GOT3 (cell line): ENCODE results near the gene LPCAT3.

ENCODE experiments used
- DNase-seq: peaks from one replicate; lab custom pipeline; 2025; ENCODE audit warnings: mixed read lengths; lab: John Stamatoyannopoulos, UW

The LPCAT3 gene

GRCh38 chr12:6952863-6953441, 65.3 kb downstream of the LPCAT3 start:
- DNase-seq, result no peak

DNA sequence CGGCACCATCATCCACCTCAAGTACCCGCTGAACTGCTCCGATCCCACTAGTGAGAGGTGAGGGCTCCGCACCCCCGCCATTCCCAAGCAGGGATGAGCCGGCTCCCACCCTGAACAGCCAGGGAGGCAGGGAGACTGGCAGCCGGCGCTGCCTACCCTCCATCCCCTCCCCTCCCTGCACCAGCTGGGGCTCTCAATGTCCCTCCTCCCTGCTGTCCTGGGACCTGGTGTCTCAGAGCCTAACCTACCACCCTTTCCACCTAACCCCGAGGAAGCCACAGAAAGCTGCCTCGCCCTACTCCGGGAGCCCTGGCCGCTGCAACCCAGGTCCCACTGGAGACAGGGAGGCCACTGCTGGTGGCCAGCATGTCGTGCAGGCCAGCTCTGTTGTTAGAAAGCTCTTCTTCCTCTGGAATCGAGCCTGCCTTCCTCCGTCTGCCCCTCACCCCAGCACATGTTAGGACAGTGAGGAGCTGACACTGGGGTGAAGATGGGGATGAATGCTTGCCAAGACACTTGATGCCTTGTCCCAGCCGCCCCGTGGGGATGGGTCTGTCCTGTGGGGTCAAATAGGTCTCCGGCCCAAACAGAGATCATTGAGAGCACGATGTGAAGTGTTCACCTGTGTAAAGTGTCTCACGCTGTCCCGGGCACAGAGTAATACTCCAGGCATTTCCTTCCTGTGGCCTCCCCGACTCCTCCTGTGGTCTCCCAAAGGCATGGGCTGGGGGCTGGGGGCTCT, 66.0 kb downstream of the LPCAT3 start:
- DNase-seq, result no peak

DNA sequence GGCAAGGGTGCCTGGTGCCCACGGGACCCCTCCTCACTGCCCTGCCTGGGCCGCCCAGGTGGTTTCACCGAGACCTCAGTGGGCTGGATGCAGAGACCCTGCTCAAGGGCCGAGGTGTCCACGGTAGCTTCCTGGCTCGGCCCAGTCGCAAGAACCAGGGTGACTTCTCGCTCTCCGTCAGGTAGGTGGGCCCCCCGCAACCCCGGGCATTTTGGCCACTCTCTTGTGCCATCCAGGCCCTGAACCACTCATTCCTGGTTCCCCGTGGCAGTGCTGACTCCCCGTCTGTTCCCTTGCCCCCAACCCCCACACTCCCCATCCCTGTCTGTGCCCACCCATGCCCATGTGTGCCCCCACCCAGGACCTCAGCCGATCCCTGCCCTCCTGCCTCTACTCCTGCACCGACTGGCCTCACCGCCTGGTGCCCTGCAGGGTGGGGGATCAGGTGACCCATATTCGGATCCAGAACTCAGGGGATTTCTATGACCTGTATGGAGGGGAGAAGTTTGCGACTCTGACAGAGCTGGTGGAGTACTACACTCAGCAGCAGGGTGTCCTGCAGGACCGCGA, 66.6 kb downstream of the LPCAT3 start:
- DNase-seq, result no peak

DNA sequence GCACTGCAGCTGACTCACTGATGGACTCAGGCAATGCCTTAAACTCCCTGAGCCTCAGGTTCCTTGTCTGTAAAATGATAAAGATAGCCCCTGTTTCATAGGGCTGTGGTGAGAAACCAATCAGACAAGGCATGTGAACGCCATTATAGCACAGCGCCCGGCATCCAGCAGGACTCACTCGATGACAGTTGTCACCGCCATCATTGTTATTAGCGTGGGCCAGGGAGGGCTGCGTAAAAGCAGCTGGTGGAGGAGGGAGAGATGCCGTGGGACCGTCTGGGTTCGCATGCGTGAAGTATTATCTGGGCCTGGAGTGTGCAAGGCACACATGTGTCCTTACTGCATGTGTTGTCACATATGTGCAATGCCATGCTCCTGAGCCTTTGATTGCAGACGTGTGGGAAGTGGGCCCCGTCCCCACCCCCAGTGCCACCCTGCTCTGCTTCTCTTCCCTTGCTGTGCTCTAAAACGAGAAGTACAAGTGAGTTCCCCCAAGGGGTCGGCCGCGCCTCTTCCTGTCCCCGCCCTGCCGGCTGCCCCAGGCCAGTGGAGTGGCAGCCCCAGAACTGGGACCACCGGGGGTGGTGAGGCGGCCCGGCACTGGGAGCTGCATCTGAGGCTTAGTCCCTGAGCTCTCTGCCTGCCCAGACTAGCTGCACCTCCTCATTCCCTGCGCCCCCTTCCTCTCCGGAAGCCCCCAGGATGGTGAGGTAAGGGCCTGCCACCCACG, 67.3 kb downstream of the LPCAT3 start, which contains the start of gene PTPN6:
Gene PTPN6 (plus strand): TSS at position 546 of the 730 bp plus-strand sequence. CDS start 157 bp downstream, at position 703.
- no peak for DNase-seq

DNA sequence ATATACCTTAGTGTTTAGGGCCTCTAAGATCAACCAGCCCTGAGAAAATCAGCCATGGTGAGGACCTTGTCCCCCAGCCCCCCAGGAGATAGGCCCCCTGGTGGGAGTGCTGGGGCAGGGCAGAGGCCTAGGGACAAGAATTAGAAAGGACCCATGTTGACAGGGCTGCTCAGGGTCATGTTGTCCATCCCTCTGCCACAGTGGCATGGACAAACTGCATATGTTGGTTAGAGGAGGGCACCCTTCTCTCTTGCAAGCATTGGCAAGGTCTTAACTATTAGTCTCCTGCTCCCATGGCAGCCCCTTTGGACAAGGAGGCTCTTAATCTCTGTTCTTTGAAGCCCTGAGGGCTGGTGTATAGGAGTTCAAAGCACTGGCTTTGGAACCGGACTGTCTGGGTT, 67.9 kb downstream of the LPCAT3 start:
- DNase-seq, result no peak

GRCh38 chr12:6948873-6949594, 69.2 kb downstream of the LPCAT3 start:
- DNase-seq, result no peak

- DNase-seq, result no peak
Observed at GRCh38 chr12:6947615-6948014, 70.7 kb downstream of the LPCAT3 start.

DNA sequence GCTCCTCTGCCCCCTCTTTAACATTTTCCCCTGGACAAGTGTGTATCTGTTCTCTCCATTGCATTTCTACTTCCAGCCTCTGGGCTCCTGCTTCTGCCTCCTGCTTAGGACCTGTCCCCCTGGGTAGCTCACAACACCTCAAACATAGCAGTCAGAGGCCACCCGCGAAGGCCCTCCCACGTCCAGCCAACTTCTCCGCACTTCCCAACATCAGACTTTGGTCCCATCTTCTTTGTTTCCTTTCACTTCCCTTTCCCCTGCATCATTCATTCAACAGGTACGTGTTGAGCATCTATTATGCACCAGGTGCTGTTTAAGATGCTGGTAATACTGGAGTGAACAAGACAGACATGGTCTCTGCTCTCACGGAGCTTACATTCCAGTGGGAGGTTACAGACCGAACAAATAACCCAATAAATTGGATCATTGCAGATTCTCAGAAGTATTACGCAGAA, 71.3 kb downstream of the LPCAT3 start:
- DNase-seq, result no peak

DNA sequence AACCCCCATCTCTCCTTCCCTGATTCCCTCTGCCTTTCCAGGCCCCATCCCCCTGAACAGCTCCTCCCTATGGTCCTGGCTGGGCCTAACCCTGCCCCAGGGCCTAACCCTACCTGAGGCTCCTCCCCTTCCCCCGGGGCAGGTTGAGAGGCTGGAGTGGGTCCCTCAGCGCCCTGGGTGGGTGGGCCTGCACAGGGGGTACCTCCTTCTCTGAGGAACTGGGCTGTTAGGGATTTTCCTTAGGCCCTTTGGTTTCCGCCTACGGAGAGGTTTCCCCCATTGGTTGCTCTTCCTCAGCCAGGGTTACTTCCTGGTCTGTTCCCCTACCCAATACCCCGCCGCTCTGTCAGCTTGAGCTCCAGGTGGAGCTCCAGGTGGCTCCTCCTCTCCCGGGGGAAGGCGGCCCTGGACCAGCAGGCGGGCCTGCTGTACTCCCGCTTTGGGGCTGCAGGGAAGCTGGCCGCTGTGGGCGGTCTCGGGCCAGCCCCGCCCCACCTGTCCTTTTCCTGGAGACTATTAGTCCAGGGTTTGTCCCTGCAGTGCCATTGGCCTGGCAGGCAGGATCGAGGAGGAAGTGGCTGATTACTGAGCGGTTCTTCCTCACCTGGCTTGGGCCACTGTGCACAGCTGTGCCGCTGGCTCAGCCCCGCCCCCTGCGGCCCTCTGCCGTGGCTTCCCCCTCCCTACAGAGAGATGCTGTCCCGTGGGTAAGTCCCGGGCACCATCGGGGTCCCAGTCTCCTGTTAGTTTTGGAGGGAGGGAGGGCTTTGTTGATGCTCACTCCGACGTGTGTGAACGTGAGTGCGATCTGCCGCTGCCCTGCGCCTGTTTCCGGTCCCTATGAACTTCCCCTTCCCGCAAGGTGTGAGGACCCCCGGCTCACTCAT, 72.0 kb downstream of the LPCAT3 start:
- DNase-seq, result no peak

- no peak for DNase-seq
Observed at GRCh38 chr12:6945613-6946012, 72.7 kb downstream of the LPCAT3 start.

DNA sequence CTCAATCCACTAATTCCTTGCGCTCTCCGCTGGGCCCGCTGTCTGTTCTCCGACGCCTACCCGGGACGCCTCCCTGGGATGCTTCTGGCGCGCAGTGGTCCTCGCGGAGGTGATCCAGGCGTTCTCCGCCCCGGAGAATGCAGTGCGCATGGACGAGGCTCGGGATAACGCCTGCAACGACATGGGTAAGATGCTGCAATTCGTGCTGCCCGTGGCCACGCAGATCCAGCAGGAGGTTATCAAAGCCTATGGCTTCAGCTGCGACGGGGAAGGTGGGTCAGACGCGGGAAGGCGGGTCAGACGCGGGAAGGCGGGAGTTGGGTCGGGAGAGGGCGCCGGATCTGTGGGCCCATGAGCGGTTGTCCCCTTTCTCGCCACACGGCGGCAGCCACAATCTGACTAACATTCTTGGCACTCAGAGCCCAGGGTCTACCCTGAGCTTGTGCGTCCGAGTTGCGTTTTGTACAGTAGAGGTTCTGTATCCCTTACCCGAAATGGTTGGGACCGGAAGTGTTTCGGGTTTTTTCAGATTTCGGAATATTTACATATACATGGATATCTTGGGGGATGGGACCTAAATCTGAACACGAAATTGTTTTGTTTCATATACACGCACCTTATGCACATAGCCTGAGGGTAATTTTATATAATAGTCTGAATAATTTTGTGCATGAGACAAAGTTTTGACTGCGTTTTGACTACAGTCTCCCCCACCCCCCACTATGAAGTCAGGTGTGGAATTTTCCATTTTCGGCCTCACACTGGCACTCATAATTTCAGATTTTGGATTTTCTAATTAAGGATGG, 73.7 kb downstream of the LPCAT3 start:
- DNase-seq, result peak; percentile 81

DNA sequence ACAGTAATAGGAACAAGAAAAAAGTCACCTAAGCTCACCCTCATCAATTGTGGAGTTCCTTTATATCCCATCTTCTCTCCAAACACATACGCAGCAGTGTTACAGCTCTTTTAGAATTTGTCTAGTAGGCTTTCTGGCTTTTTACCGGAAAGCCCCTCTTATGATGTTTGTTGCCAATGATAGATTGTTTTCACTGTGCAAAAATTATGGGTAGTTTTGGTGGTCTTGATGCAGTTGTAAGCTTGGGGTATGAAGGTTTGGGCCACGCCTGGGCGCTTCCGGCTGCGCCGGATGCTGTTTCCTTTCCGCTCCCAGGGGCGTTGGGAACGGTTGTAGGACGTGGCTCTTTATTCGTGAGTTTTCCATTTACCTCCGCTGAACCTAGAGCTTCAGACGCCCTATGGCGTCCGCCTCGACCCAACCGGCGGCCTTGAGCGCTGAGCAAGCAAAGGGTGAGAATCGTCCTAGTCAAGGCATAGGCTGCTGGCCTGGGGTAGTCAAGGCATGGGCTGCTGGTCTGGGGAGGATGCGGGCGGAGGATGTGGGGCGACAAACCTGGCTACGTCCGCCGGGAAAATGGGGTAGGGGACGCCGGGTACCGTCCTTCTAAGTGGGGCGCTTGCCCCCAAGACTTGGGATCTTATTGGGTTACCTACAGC, 74.4 kb downstream of the LPCAT3 start, which contains the start of the genes C12orf57 and RNU7-1:
Gene C12orf57 (plus strand): TSS at position 301 of the 659 bp plus-strand sequence. CDS start 100 bp downstream, at position 401.
Gene RNU7-1 (plus strand): TSS at position 95 of the 659 bp plus-strand sequence.
- peak; percentile 75 for DNase-seq

- no peak for DNase-seq
Observed at GRCh38 chr12:6943389-6943721, 74.9 kb downstream of the LPCAT3 start.

DNA sequence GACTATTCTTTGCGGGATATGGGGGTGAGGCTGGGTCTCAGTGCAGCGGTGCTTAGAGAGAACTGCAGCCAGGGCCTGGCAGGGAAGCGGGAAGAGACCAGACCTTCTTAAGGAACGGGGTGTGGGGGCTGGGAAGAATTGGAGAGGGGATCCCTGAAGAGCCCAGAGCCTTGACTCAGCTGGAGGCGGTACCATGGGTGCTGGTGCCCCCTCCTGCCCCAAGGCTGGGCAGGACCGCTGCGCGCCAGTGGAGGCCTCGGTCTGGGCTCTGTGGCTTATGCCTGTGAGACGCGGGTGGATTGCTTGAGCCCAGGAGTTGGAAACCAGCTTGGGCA, 76.0 kb downstream of the LPCAT3 start:
- no peak for DNase-seq

- DNase-seq, result no peak
Observed at GRCh38 chr12:6941782-6942181, 76.5 kb downstream of the LPCAT3 start.

GRCh38 chr12:6941267-6941666, 77.0 kb downstream of the LPCAT3 start:
- no peak for DNase-seq

GRCh38 chr12:6939191-6939540, 79.1 kb downstream of the LPCAT3 start:
- no peak for DNase-seq

DNA sequence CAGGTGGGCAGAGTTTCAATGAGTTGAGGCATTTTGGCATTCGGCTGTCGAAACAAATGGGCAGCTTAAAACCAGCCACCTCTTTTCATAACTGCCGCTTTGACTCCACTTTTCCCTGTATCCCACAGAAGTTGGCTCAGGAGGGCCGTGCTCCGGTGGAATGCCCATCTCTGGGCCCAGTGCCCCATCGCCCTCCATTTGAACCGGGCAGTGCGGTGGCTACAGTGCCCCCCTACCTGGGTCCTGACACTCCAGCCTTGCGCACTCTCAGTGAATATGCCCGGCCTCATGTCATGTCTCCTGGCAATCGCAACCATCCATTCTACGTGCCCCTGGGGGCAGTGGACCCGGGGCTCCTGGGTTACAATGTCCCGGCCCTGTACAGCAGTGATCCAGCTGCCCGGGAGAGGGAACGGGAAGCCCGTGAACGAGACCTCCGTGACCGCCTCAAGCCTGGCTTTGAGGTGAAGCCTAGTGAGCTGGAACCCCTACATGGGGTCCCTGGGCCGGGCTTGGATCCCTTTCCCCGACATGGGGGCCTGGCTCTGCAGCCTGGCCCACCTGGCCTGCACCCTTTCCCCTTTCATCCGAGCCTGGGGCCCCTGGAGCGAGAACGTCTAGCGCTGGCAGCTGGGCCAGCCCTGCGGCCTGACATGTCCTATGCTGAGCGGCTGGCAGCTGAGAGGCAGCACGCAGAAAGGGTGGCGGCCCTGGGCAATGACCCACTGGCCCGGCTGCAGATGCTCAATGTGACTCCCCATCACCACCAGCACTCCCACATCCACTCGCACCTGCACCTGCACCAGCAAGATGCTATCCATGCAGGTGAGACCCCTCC, 79.7 kb downstream of the LPCAT3 start:
- DNase-seq, result no peak
